HG03139 (cell line): ENCODE data around the gene CSPG5.

ENCODE experiments used
- ATAC-seq: cut with Tn5 transposase; IDR thresholded peaks from one replicate; pipeline ENCODE4 v1.9.1; 2021; ENCODE audit not compliant: unreplicated experiment

CSPG5 gene

GRCh38 chr3:47578691-47579632 lies at the start of gene CSPG5:
Gene CSPG5, minus strand, starts transcription at chr3:47578865. Its CDS starts 172 bp downstream, at chr3:47578693.
- ATAC-seq: no peak

GRCh38 chr3:47628426-47628825 lies 49.8 kb upstream of the CSPG5 start:
- no peak for ATAC-seq

- ATAC-seq: no peak
Measured at GRCh38 chr3:47622671-47623461, 44.2 kb upstream of the CSPG5 start.

GRCh38 chr3:47617086-47618010 lies 38.7 kb upstream of the CSPG5 start:
- ATAC-seq: no peak

- ATAC-seq: no peak
Measured at GRCh38 chr3:47614788-47615187, 36.1 kb upstream of the CSPG5 start.

- no peak for ATAC-seq
Measured at GRCh38 chr3:47613722-47614121, 35.1 kb upstream of the CSPG5 start.

- ATAC-seq: no peak
Measured at GRCh38 chr3:47612879-47613278, 34.2 kb upstream of the CSPG5 start.

- ATAC-seq: no peak
Measured at GRCh38 chr3:47612178-47612577, 33.5 kb upstream of the CSPG5 start.

- no peak for ATAC-seq
Measured at GRCh38 chr3:47611576-47611975, 32.9 kb upstream of the CSPG5 start.

GRCh38 chr3:47610583-47610982 lies 31.9 kb upstream of the CSPG5 start:
- ATAC-seq: no peak

- no peak for ATAC-seq
Measured at GRCh38 chr3:47607335-47607734, 28.7 kb upstream of the CSPG5 start.

GRCh38 chr3:47606165-47606564 lies 27.5 kb upstream of the CSPG5 start:
- no peak for ATAC-seq

- no peak for ATAC-seq
Measured at GRCh38 chr3:47605652-47606051, 27.0 kb upstream of the CSPG5 start.

GRCh38 chr3:47604145-47604544 lies 25.5 kb upstream of the CSPG5 start:
- no peak for ATAC-seq

GRCh38 chr3:47603332-47603731 lies 24.7 kb upstream of the CSPG5 start:
- ATAC-seq: no peak

- ATAC-seq: no peak
Measured at GRCh38 chr3:47601281-47601680, 22.6 kb upstream of the CSPG5 start.

- no peak for ATAC-seq
Measured at GRCh38 chr3:47594792-47595191, 16.1 kb upstream of the CSPG5 start.

- ATAC-seq: no peak
Measured at GRCh38 chr3:47592066-47592795, 13.6 kb upstream of the CSPG5 start.

- ATAC-seq: no peak
Measured at GRCh38 chr3:47590216-47590615, 11.6 kb upstream of the CSPG5 start.

- ATAC-seq: no peak
Measured at GRCh38 chr3:47588587-47588986, 9.9 kb upstream of the CSPG5 start.
